H1 (cell line): Measurements from ENCODE around the gene RNF130. TPM values are rescaled to one million over a fixed set of nuclear protein-coding genes. Genes with fewer than 3 reads are reported as not detected.

Experiments
- FOSL1 ChIP-seq: IDR thresholded peaks from 2 replicates; pipeline ENCODE4 v1.6.1; 2011; ENCODE audit warnings: mild to moderate bottlenecking, low read depth, low read length, moderate library complexity; ENCODE audit not compliant: insufficient read depth
- GTF2F1 ChIP-seq: IDR thresholded peaks from 2 replicates; pipeline ENCODE4 v1.6.1; 2012; ENCODE audit warnings: low read depth, low read length, improper control_type of control experiment, borderline replicate concordance
- KDM1A ChIP-seq: fragments of 200-600, 300-600 bp; sonication (generic); IDR thresholded peaks from 2 replicates; pipeline ENCODE4 v1.7.1; 2016; ENCODE audit warnings: mild to moderate bottlenecking, low read length, borderline replicate concordance
- TBP ChIP-seq: IDR thresholded peaks from 2 replicates; pipeline ENCODE4 v1.6.1; 2011; ENCODE audit warnings: low read depth, low read length, improper control_type of control experiment
- TCF12 ChIP-seq: IDR thresholded peaks from 2 replicates; pipeline ENCODE4 v1.6.1; 2011; ENCODE audit warnings: low read depth, mild to moderate bottlenecking, low read length
- polyA plus RNA-seq, 7 experiments: library from polyadenylated mRNA; depleted of rRNA in 3 of 7; stranded (reverse) in 5 of 7; unstranded in 2 of 7; fragments of >200 nt in 5 of 7; fragments of 200-250 nt in 2 of 7; gene quantifications; 1 replicate in 5 of 7; 2 replicates in 1 of 7; 4 replicates in 1 of 7; pipeline versions ENCODE4 v1.2.1 to v1.2.3, GENCODE V29; 2011 to 2013; ENCODE audit warnings: missing spikeins in 2 of 7, mixed read lengths in 2 of 7
- total RNA-seq: library from RNA; stranded (reverse); fragmentation: NEBNext Ultra II Directional; extraction: Animal tissue kit (Norgen Biotek cat#: 25700); gene quantifications from 2 replicates; pipeline ENCODE4 v1.2.1, GENCODE V29; 2021
- TF ChIP-seq, protein P1 (sequence below): fragments of 300-600 bp; sonication (generic); IDR thresholded peaks from 2 replicates; pipeline ENCODE4 v1.7.1; 2012; ENCODE audit warnings: low read length, moderate library complexity, mild to moderate bottlenecking, inconsistent platforms; ENCODE audit not compliant: insufficient replicate concordance

Gene RNF130
- total and polyA plus RNA-seq, 2 of the 8 experiments (the other 6 are each of a cell fraction or from before 2014, with no cell fraction given) = 65.1 to 70.0 TPM

DNA sequence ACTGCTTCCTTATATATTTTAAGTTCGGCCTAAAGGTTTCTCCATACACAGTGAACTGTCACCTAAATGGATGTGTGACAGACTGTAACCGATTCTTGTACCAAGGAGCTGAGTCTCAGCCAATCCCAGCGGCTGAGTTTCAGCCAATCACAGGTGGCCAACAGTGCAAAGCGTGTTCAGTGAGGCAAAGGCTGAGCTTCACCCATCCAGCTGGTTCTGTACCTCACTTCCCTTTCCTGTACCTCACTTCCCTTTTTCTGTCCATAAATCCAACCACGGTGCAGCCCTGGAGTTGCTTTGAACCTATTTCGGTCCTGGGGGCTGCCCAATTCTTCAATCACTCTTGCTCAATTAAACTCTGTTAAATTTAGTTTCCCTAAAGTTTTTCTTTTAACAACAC lies 148.1 kb downstream of the RNF130 start (continued):
- TF ChIP-seq, protein P1, sequence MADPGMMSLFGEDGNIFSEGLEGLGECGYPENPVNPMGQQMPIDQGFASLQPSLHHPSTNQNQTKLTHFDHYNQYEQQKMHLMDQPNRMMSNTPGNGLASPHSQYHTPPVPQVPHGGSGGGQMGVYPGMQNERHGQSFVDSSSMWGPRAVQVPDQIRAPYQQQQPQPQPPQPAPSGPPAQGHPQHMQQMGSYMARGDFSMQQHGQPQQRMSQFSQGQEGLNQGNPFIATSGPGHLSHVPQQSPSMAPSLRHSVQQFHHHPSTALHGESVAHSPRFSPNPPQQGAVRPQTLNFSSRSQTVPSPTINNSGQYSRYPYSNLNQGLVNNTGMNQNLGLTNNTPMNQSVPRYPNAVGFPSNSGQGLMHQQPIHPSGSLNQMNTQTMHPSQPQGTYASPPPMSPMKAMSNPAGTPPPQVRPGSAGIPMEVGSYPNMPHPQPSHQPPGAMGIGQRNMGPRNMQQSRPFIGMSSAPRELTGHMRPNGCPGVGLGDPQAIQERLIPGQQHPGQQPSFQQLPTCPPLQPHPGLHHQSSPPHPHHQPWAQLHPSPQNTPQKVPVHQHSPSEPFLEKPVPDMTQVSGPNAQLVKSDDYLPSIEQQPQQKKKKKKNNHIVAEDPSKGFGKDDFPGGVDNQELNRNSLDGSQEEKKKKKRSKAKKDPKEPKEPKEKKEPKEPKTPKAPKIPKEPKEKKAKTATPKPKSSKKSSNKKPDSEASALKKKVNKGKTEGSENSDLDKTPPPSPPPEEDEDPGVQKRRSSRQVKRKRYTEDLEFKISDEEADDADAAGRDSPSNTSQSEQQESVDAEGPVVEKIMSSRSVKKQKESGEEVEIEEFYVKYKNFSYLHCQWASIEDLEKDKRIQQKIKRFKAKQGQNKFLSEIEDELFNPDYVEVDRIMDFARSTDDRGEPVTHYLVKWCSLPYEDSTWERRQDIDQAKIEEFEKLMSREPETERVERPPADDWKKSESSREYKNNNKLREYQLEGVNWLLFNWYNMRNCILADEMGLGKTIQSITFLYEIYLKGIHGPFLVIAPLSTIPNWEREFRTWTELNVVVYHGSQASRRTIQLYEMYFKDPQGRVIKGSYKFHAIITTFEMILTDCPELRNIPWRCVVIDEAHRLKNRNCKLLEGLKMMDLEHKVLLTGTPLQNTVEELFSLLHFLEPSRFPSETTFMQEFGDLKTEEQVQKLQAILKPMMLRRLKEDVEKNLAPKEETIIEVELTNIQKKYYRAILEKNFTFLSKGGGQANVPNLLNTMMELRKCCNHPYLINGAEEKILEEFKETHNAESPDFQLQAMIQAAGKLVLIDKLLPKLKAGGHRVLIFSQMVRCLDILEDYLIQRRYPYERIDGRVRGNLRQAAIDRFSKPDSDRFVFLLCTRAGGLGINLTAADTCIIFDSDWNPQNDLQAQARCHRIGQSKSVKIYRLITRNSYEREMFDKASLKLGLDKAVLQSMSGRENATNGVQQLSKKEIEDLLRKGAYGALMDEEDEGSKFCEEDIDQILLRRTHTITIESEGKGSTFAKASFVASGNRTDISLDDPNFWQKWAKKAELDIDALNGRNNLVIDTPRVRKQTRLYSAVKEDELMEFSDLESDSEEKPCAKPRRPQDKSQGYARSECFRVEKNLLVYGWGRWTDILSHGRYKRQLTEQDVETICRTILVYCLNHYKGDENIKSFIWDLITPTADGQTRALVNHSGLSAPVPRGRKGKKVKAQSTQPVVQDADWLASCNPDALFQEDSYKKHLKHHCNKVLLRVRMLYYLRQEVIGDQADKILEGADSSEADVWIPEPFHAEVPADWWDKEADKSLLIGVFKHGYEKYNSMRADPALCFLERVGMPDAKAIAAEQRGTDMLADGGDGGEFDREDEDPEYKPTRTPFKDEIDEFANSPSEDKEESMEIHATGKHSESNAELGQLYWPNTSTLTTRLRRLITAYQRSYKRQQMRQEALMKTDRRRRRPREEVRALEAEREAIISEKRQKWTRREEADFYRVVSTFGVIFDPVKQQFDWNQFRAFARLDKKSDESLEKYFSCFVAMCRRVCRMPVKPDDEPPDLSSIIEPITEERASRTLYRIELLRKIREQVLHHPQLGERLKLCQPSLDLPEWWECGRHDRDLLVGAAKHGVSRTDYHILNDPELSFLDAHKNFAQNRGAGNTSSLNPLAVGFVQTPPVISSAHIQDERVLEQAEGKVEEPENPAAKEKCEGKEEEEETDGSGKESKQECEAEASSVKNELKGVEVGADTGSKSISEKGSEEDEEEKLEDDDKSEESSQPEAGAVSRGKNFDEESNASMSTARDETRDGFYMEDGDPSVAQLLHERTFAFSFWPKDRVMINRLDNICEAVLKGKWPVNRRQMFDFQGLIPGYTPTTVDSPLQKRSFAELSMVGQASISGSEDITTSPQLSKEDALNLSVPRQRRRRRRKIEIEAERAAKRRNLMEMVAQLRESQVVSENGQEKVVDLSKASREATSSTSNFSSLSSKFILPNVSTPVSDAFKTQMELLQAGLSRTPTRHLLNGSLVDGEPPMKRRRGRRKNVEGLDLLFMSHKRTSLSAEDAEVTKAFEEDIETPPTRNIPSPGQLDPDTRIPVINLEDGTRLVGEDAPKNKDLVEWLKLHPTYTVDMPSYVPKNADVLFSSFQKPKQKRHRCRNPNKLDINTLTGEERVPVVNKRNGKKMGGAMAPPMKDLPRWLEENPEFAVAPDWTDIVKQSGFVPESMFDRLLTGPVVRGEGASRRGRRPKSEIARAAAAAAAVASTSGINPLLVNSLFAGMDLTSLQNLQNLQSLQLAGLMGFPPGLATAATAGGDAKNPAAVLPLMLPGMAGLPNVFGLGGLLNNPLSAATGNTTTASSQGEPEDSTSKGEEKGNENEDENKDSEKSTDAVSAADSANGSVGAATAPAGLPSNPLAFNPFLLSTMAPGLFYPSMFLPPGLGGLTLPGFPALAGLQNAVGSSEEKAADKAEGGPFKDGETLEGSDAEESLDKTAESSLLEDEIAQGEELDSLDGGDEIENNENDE = no peak
- TF ChIP-seq TBP (no peak), FOSL1 (no peak), TCF12 (no peak), KDM1A (no peak), GTF2F1 (no peak)
